ENCODE measurements around the gene SLC2A13. TPM values are rescaled to one million over a fixed set of nuclear protein-coding genes. Genes with fewer than 3 reads are reported as not detected.

Gene SLC2A13
- total RNA-seq, 1 experiment from 2014 or later, result 7.0 TPM

- Mint-ChIP-seq H3K4me3 (no peak overlapping the region), H3K36me3 (ENCODE audit: insufficient read depth in 1 of 3, low read depth in 3 of 3) (no peaks in the 10 kb centered on the region), H3K9me3 (no peaks in the 10 kb centered on the region), H3K4me1 (no peaks in the 10 kb centered on the region), H3K27me3 (ENCODE audit: low read depth) (no peaks in the 10 kb centered on the region), H3K27ac (no peak overlapping the region)
- Histone ChIP-seq H3K56ac (ENCODE audit: insufficient read length, low read depth, low read length) (no peak overlapping the region), H4K20me1 (ENCODE audit: control insufficient read depth, insufficient read depth, insufficient read length) (no peaks in the 10 kb centered on the region), H2AFZ (ENCODE audit: low read length) (no peak overlapping the region), H3K9ac (ENCODE audit: extremely low read depth, insufficient read length, low read length) (no peak overlapping the region), H4K91ac (ENCODE audit: insufficient read length, low read depth, low read length) (no peak overlapping the region), H4K5ac (ENCODE audit: insufficient read length, low read depth, low read length) (no peak overlapping the region), H3K4me1 (ENCODE audit: insufficient read depth, low read length) (no peaks in the 10 kb centered on the region), H3K18ac (ENCODE audit: insufficient read length, low read depth, low read length) (no peak overlapping the region), H3K79me2 (ENCODE audit: insufficient read depth, low read length) (no peaks in the 10 kb centered on the region), H3K23me2 (ENCODE audit: insufficient read length, low read depth, low read length, poor library complexity, severe bottlenecking) (no peaks in the 10 kb centered on the region), H3K4me2 (ENCODE audit: insufficient read depth, insufficient read length, low read length) (no peak overlapping the region), H3K4ac (ENCODE audit: low read depth, low read length) (no peak overlapping the region), H2BK15ac (ENCODE audit: low read depth, low read length) (no peak overlapping the region), H2BK12ac (ENCODE audit: insufficient read length, low read depth, low read length) (no peak overlapping the region), H3K23ac (ENCODE audit: insufficient read length, low read depth, low read length) (no peak overlapping the region), H2BK20ac (ENCODE audit: low read depth, low read length, poor library complexity, severe bottlenecking) (no peak overlapping the region), H4K8ac (replicated peaks; ENCODE audit: insufficient read length, low read depth, low read length) (no peak overlapping the region), H3K9me3 (ENCODE audit: control insufficient read depth, low read depth, low read length) (no peaks in the 10 kb centered on the region), H3K27ac (ENCODE audit: insufficient read length, low read depth, low read length) (no peak overlapping the region), H2AK5ac (ENCODE audit: insufficient read length, low read length) (no peak overlapping the region), H2BK5ac (ENCODE audit: insufficient read length, low read length) (no peak overlapping the region), H3K27me3 (ENCODE audit: insufficient read depth, low read length) (no peaks in the 10 kb centered on the region), H2BK120ac (ENCODE audit: low read depth, low read length, poor library complexity, severe bottlenecking) (no peak overlapping the region), H3K79me1 (ENCODE audit: insufficient read depth, low read depth, low read length, poor library complexity, severe bottlenecking) (no peaks in the 10 kb centered on the region), H3K14ac (ENCODE audit: insufficient read depth, low read length) (no peak overlapping the region; the same call in 1 of the 2 replicates), H3T11ph (ENCODE audit: low read length) (no peak overlapping the region)
- no CpG with 5 or more reads among the region's 11 CpGs for WGBS (ENCODE audit: extremely low coverage, insufficient read length, low lambda C conversion rate)
- no peak for TF ChIP-seq CTCF (conservative IDR thresholded peaks at IDR 0.05)
- DNase-seq, result no peak
Observed at GRCh38 chr12:39777465-39777864, 328.4 kb downstream of the SLC2A13 start.
